Effector CD8-positive, alpha-beta T cell (primary cell): ENCODE measurements around the gene PIGO.
A peak's percentile ranks its signal among the peaks of the same experiment; 100 is the strongest.

Experiments
- DNase-seq: peaks from one replicate; lab custom pipeline; 2025; lab: John Stamatoyannopoulos, UW

The PIGO gene

GRCh38 chr9:35106343-35106730 lies 9.9 kb upstream of the PIGO start:
- DNase-seq: no peak

- DNase-seq: no peak
Measured at GRCh38 chr9:35105571-35106342, 9.4 kb upstream of the PIGO start.

- no peak for DNase-seq
Measured at GRCh38 chr9:35105126-35105525, 8.7 kb upstream of the PIGO start.

- DNase-seq: no peak
Measured at GRCh38 chr9:35104586-35104985, 8.2 kb upstream of the PIGO start.

GRCh38 chr9:35103660-35104191 lies 7.3 kb upstream of the PIGO start:
- DNase-seq: no peak

GRCh38 chr9:35102769-35103659 lies 6.6 kb upstream of the PIGO start, which contains the start of gene STOML2:
TSS of gene STOML2 (minus strand) at chr9:35103131. CDS start at chr9:35103094, 37 bp downstream.
- DNase-seq: peak; percentile 84

- DNase-seq: no peak
Measured at GRCh38 chr9:35102465-35102768, 6.0 kb upstream of the PIGO start.

- no peak for DNase-seq
Measured at GRCh38 chr9:35097573-35097972, 1.2 kb upstream of the PIGO start.

- DNase-seq: no peak
Measured at GRCh38 chr9:35091536-35091935, 4.9 kb downstream of the PIGO start.

GRCh38 chr9:35089434-35089833 lies 7.0 kb downstream of the PIGO start:
- DNase-seq: no peak

GRCh38 chr9:35085078-35085477 lies 11.3 kb downstream of the PIGO start:
- DNase-seq: no peak

- peak; percentile 64 for DNase-seq
Measured at GRCh38 chr9:35079426-35080341, 16.7 kb downstream of the PIGO start, which contains the start of gene FANCG. TSS of gene FANCG (minus strand) at chr9:35079942. CDS start at chr9:35079524, 418 bp downstream.

GRCh38 chr9:35079041-35079425 lies 17.4 kb downstream of the PIGO start:
- no peak for DNase-seq

GRCh38 chr9:35078066-35078465 lies 18.3 kb downstream of the PIGO start:
- DNase-seq: no peak

GRCh38 chr9:35076848-35077247 lies 19.5 kb downstream of the PIGO start:
- DNase-seq: no peak

GRCh38 chr9:35075358-35075757 lies 21.0 kb downstream of the PIGO start:
- no peak for DNase-seq

- no peak for DNase-seq
Measured at GRCh38 chr9:35074791-35075190, 21.6 kb downstream of the PIGO start.

- DNase-seq: no peak
Measured at GRCh38 chr9:35074141-35074540, 22.2 kb downstream of the PIGO start.

- DNase-seq: no peak
Measured at GRCh38 chr9:35073279-35073612, 23.1 kb downstream of the PIGO start.

- DNase-seq: peak; percentile 95
Measured at GRCh38 chr9:35072461-35073278, 23.7 kb downstream of the PIGO start, which contains the start of gene VCP. TSS of gene VCP (minus strand) at chr9:35072625. CDS start at chr9:35072353, 272 bp downstream.
